GM23338 (cell line): ENCODE measurements around the gene HEMK1. TPM values are rescaled to one million over a fixed set of nuclear protein-coding genes. Genes with fewer than 3 reads are reported as not detected.

Experiments
- ATAC-seq: fragments of 200-7000 bp; cut with Tn5 transposase; 3 replicates; pipeline ENCODE4 v1.9.1; 2020
- DNase-seq: peaks from one replicate; pipeline ENCODE4 v3.0.0-alpha.2; 2015; ENCODE audit warnings: low spot score
- H2AFZ ChIP-seq: fragments of 200-600 bp; sonication (generic); 2 replicates; pipeline ENCODE4 v1.8.0; 2016; ENCODE audit warnings: antibody characterized with exemption, mild to moderate bottlenecking, moderate library complexity
- H3F3A ChIP-seq: fragments of 200-600 bp; sonication (generic); replicated peaks from 2 replicates; pipeline ENCODE4 v1.8.0; 2017; ENCODE audit warnings: antibody characterized with exemption, mixed run types, low read depth
- H3K27ac ChIP-seq: fragments of 200-600 bp; sonication (generic); 2 replicates; pipeline ENCODE4 v1.6.1; 2016; ENCODE audit warnings: low read depth
- H3K27me3 ChIP-seq: fragments of 200-600 bp; sonication (generic); 2 replicates; pipeline ENCODE4 v1.8.0; 2016; ENCODE audit warnings: mild to moderate bottlenecking, mixed run types, moderate library complexity; ENCODE audit not compliant: insufficient read depth
- H3K36me3 ChIP-seq: fragments of 200-600 bp; sonication (generic); 2 replicates; pipeline ENCODE4 v1.8.0; 2016; ENCODE audit warnings: mild to moderate bottlenecking; ENCODE audit not compliant: insufficient read depth
- H3K4me1 ChIP-seq: fragments of 200-600 bp; sonication (generic); 2 replicates; pipeline ENCODE4 v1.8.0; 2016; ENCODE audit warnings: mild to moderate bottlenecking, moderate library complexity; ENCODE audit not compliant: insufficient read depth
- H3K4me2 ChIP-seq: fragments of 200-600 bp; sonication (generic); 2 replicates; pipeline ENCODE4 v1.7.1; 2017; ENCODE audit warnings: mixed run types
- H3K4me3 ChIP-seq: fragments of 200-600 bp; sonication (generic); 2 replicates; pipeline ENCODE4 v1.6.1; 2016; ENCODE audit warnings: mixed run types
- H3K79me2 ChIP-seq: fragments of 200-600 bp; sonication (generic); replicated peaks from 2 replicates; pipeline ENCODE4 v1.8.0; 2017; ENCODE audit warnings: mild to moderate bottlenecking; ENCODE audit not compliant: insufficient read depth
- H3K9me2 ChIP-seq: fragments of 200-600 bp; sonication (generic); 2 replicates; pipeline ENCODE4 v1.8.0; 2017; ENCODE audit not compliant: insufficient read depth
- H4K20me1 ChIP-seq: fragments of 200-600 bp; sonication (generic); replicated peaks from 2 replicates; pipeline ENCODE4 v1.8.0; 2017; ENCODE audit warnings: mild to moderate bottlenecking; ENCODE audit not compliant: insufficient read depth
- H3K27ac Mint-ChIP-seq: 2 replicates; pipeline ENCODE4 v1.8.0; 2020; ENCODE audit warnings: inconsistent platforms, mild to moderate bottlenecking, moderate library complexity, mixed read lengths
- H3K27me3 Mint-ChIP-seq: 3 replicates; pipeline ENCODE4 v1.8.0; 2022; ENCODE audit warnings: low read depth, mild to moderate bottlenecking, moderate library complexity, mixed read lengths, inconsistent platforms; ENCODE audit not compliant: insufficient read depth, poor library complexity
- H3K36me3 Mint-ChIP-seq: 3 replicates; pipeline ENCODE4 v1.8.0; 2021; ENCODE audit warnings: low read depth, mild to moderate bottlenecking, inconsistent platforms, moderate library complexity, mixed read lengths
- H3K4me1 Mint-ChIP-seq: 3 replicates; pipeline ENCODE4 v1.8.0; 2020; ENCODE audit warnings: mild to moderate bottlenecking, inconsistent platforms, mixed read lengths
- H3K4me3 Mint-ChIP-seq: 3 replicates; pipeline ENCODE4 v1.8.0; 2021; ENCODE audit warnings: moderate library complexity, mild to moderate bottlenecking, inconsistent platforms, mixed read lengths
- H3K9me3 Mint-ChIP-seq: 3 replicates; pipeline ENCODE4 v1.8.0; 2020; ENCODE audit warnings: moderate library complexity, mild to moderate bottlenecking, inconsistent platforms, mixed read lengths
- CREB1 ChIP-seq: fragments of 250-450 bp; sonication (Bioruptor Pico); IDR thresholded peaks from 2 replicates; pipeline ENCODE4 v1.5.0; 2020; ENCODE audit warnings: low read depth, mild to moderate bottlenecking, moderate library complexity
- EZH2 ChIP-seq: fragments of 200-600 bp; sonication (generic); IDR thresholded peaks from one replicate; pipeline ENCODE4 v1.8.0; 2017; ENCODE audit warnings: antibody characterized with exemption, mild to moderate bottlenecking, low read depth; ENCODE audit not compliant: unreplicated experiment
- EZH2phosphoT487 ChIP-seq: fragments of 200-600 bp; sonication (generic); IDR thresholded peaks from one replicate; pipeline ENCODE4 v1.8.1; 2018; ENCODE audit warnings: antibody characterized with exemption; ENCODE audit not compliant: unreplicated experiment
- JUNB ChIP-seq: IDR thresholded peaks from one replicate; pipeline ENCODE4 v1.6.1; 2016; ENCODE audit warnings: antibody characterized with exemption; ENCODE audit not compliant: unreplicated experiment
- NANOG ChIP-seq: IDR thresholded peaks from 2 replicates; pipeline ENCODE4 v1.6.1; 2016; ENCODE audit warnings: antibody characterized with exemption, borderline replicate concordance
- POLR2AphosphoS5 ChIP-seq: IDR thresholded peaks from 2 replicates; pipeline ENCODE4 v1.6.1; 2016; ENCODE audit warnings: antibody characterized with exemption, low read depth
- ZNF114 ChIP-seq: fragments of 250-450 bp; sonication (Bioruptor Pico); IDR thresholded peaks from 2 replicates; pipeline ENCODE4 v1.5.0; 2020; ENCODE audit warnings: mild to moderate bottlenecking, moderate library complexity
- ZNF331 ChIP-seq: fragments of 250-450 bp; sonication (Bioruptor Pico); IDR thresholded peaks from 2 replicates; pipeline ENCODE4 v1.5.0; 2020; ENCODE audit warnings: low read depth, mild to moderate bottlenecking, moderate library complexity
- ZNF462 ChIP-seq: fragments of 250-450 bp; sonication (Bioruptor Pico); IDR thresholded peaks from 2 replicates; pipeline ENCODE4 v1.5.0; 2020; ENCODE audit warnings: mild to moderate bottlenecking, moderate library complexity
- polyA plus RNA-seq: library from polyadenylated mRNA; unstranded; fragments of >200 nt; fragmentation: Nextera tagmentation; extraction: Ambion mirVana; gene quantifications from 2 replicates; pipeline ENCODE4 v1.2.1, GENCODE V29; 2016
- total RNA-seq: library from RNA; depleted of rRNA; stranded (reverse); fragments of >200 nt; shearing (Covaris generic); gene quantifications from 2 replicates; pipeline ENCODE4 v1.2.3, GENCODE V29; 2014
- TF ChIP-seq, protein P1 (sequence below), 2 experiments: fragments of 200-600 bp in 1 of 2; sonication (generic) in 1 of 2; conservative IDR thresholded peaks; 2 replicates each; pipeline versions ENCODE4 v1.5.1 to v1.6.1; 2016 to 2017; ENCODE audit warnings: antibody characterized with exemption in 2 of 2, low read depth in 2 of 2, mild to moderate bottlenecking in 2 of 2, moderate library complexity in 1 of 2

The HEMK1 gene
- total and polyA plus RNA-seq, 2 experiments from 2014 or later = 5.6 to 10.1 TPM

GRCh38 chr3:50620820-50621219 lies 51.5 kb downstream of the HEMK1 start (continued):
- TF ChIP-seq ZNF462 = no peak
- no peak for TF ChIP-seq EZH2phosphoT487
- TF ChIP-seq ZNF114 = no peak
- TF ChIP-seq, protein P1, sequence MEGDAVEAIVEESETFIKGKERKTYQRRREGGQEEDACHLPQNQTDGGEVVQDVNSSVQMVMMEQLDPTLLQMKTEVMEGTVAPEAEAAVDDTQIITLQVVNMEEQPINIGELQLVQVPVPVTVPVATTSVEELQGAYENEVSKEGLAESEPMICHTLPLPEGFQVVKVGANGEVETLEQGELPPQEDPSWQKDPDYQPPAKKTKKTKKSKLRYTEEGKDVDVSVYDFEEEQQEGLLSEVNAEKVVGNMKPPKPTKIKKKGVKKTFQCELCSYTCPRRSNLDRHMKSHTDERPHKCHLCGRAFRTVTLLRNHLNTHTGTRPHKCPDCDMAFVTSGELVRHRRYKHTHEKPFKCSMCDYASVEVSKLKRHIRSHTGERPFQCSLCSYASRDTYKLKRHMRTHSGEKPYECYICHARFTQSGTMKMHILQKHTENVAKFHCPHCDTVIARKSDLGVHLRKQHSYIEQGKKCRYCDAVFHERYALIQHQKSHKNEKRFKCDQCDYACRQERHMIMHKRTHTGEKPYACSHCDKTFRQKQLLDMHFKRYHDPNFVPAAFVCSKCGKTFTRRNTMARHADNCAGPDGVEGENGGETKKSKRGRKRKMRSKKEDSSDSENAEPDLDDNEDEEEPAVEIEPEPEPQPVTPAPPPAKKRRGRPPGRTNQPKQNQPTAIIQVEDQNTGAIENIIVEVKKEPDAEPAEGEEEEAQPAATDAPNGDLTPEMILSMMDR (conservative IDR thresholded peaks at IDR 0.05; ENCODE audit: low read depth in 2 of 2) = no peak
- no peak for TF ChIP-seq NANOG
- no peak for TF ChIP-seq CREB1 (CRISPR knock-in tag)
- no peak for TF ChIP-seq ZNF331 (CRISPR knock-in tag)
- no peak for TF ChIP-seq POLR2AphosphoS5
- no peak for TF ChIP-seq JUNB

GRCh38 chr3:50622881-50623280 lies 53.6 kb downstream of the HEMK1 start:
- Histone ChIP-seq H4K20me1 (no peaks in the 10 kb centered on the region; the same call in 1 of the 2 replicates), H3K36me3 (no peaks in the 10 kb centered on the region), H3K27ac (no peak overlapping the region), H3F3A (no peaks in the 10 kb centered on the region; the same call in 1 of the 2 replicates), H3K79me2 (peaks cover 22% of the 10 kb centered on the region), H3K4me3 (no peak overlapping the region), H3K4me1 (peaks cover 20% of the 10 kb centered on the region), H2AFZ (no peak overlapping the region), H3K27me3 (no peaks in the 10 kb centered on the region), H3K4me2 (no peak overlapping the region), H3K9me2 (no peaks in the 10 kb centered on the region)
- Mint-ChIP-seq H3K27ac (no peak overlapping the region), H3K36me3 (peaks cover 23% of the 10 kb centered on the region), H3K4me1 (peaks cover 34% of the 10 kb centered on the region), H3K4me3 (no peak overlapping the region), H3K27me3 (peaks cover 16% of the 10 kb centered on the region), H3K9me3 (no peaks in the 10 kb centered on the region)
- ATAC-seq (no peak), DNase-seq (no peak)
- TF ChIP-seq EZH2 (no peak), POLR2AphosphoS5 (no peak)
